ENCODE measurements around the gene G6PC2.

- TF ChIP-seq, protein P1, sequence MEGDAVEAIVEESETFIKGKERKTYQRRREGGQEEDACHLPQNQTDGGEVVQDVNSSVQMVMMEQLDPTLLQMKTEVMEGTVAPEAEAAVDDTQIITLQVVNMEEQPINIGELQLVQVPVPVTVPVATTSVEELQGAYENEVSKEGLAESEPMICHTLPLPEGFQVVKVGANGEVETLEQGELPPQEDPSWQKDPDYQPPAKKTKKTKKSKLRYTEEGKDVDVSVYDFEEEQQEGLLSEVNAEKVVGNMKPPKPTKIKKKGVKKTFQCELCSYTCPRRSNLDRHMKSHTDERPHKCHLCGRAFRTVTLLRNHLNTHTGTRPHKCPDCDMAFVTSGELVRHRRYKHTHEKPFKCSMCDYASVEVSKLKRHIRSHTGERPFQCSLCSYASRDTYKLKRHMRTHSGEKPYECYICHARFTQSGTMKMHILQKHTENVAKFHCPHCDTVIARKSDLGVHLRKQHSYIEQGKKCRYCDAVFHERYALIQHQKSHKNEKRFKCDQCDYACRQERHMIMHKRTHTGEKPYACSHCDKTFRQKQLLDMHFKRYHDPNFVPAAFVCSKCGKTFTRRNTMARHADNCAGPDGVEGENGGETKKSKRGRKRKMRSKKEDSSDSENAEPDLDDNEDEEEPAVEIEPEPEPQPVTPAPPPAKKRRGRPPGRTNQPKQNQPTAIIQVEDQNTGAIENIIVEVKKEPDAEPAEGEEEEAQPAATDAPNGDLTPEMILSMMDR (IDR thresholded peaks at IDR 0.05) = no peak
- TF ChIP-seq POLR2A (IDR thresholded peaks at IDR 0.05; ENCODE audit: low read depth) = no peak
Measured at GRCh38 chr2:168941297-168941696, 40.2 kb downstream of the G6PC2 start.

Data from esophagus muscularis mucosa (tissue), 3 donors.